OCI-LY1 (cell line): ENCODE data around the gene UBE2Q1.

Experiments
- H2AFZ ChIP-seq: fragments of 200-600 bp; sonication (generic), shearing (Covaris generic); 2 replicates; pipeline ENCODE4 v1.6.0; 2014; ENCODE audit warnings: antibody characterized with exemption, mild to moderate bottlenecking, low read length
- H3F3A ChIP-seq: fragments of 200-600 bp; sonication (generic), shearing (Covaris generic); 2 replicates; pipeline ENCODE4 v1.6.0; 2014; ENCODE audit warnings: mild to moderate bottlenecking, antibody characterized with exemption, low read length, moderate library complexity; ENCODE audit not compliant: insufficient read depth
- H3K27ac ChIP-seq: fragments of 200-600 bp; sonication (generic); 2 replicates; pipeline ENCODE4 v1.5.1; 2014; ENCODE audit warnings: low read length, mixed run types, mild to moderate bottlenecking, low read depth; ENCODE audit not compliant: poor library complexity, severe bottlenecking
- H3K27me3 ChIP-seq: fragments of 200-600 bp; sonication (generic); 2 replicates; pipeline ENCODE4 v1.6.0; 2014; ENCODE audit warnings: antibody characterized with exemption, mild to moderate bottlenecking, low read length, moderate library complexity; ENCODE audit not compliant: insufficient read depth
- H3K36me3 ChIP-seq: fragments of 200-600 bp; sonication (generic); 2 replicates; pipeline ENCODE4 v1.6.1; 2014; ENCODE audit warnings: mild to moderate bottlenecking, antibody characterized with exemption, low read length, moderate library complexity, mixed read lengths; ENCODE audit not compliant: insufficient read depth
- H3K4me1 ChIP-seq: fragments of 200-600 bp; sonication (generic); 2 replicates; pipeline ENCODE4 v1.5.1; 2014; ENCODE audit warnings: mild to moderate bottlenecking, low read length, moderate library complexity; ENCODE audit not compliant: insufficient read depth, severe bottlenecking
- H3K4me2 ChIP-seq: fragments of 200-600 bp; sonication (generic), shearing (Covaris generic); 2 replicates; pipeline ENCODE4 v1.6.1; 2014; ENCODE audit warnings: low read length
- H3K4me3 ChIP-seq: fragments of 200-600 bp; sonication (generic); 2 replicates; pipeline ENCODE4 v1.5.1; 2014; ENCODE audit warnings: low read length, low read depth, mild to moderate bottlenecking, mixed read lengths; ENCODE audit not compliant: poor library complexity, severe bottlenecking
- H3K79me2 ChIP-seq: fragments of 200-600 bp; shearing (Covaris generic); 2 replicates; pipeline ENCODE4 v1.6.1; 2016; ENCODE audit warnings: mixed run types, low read length, mixed read lengths; ENCODE audit not compliant: insufficient read depth
- H3K9ac ChIP-seq: fragments of 200-600 bp; sonication (generic), shearing (Covaris generic); 2 replicates; pipeline ENCODE4 v1.6.1; 2014; ENCODE audit warnings: mild to moderate bottlenecking, low read length, mixed read lengths
- H3K9me2 ChIP-seq: fragments of 200-600 bp; sonication (generic), shearing (Covaris generic); 2 replicates; pipeline ENCODE4 v1.6.1; 2014; ENCODE audit warnings: low read depth, mild to moderate bottlenecking, low read length, mixed read lengths
- H3K9me3 ChIP-seq: fragments of 200-600 bp; shearing (Covaris generic); 2 replicates; pipeline ENCODE4 v1.6.1; 2014; ENCODE audit warnings: low read length, mixed read lengths
- H4K20me1 ChIP-seq: fragments of 200-600 bp; sonication (generic), shearing (Covaris generic); 2 replicates; pipeline ENCODE4 v1.6.0; 2016; ENCODE audit warnings: mild to moderate bottlenecking, low read length; ENCODE audit not compliant: insufficient read depth
- CTCF ChIP-seq: fragments of 200-600 bp; sonication (generic), shearing (Covaris generic); IDR thresholded peaks from 2 replicates; pipeline ENCODE4 v1.5.1; 2017; ENCODE audit warnings: mild to moderate bottlenecking, antibody characterized with exemption, low read length, moderate library complexity, mixed read lengths
- EZH2 ChIP-seq: fragments of 200-600 bp; sonication (generic), shearing (Covaris generic); IDR thresholded peaks from 2 replicates; pipeline ENCODE4 v1.8.0; 2017; ENCODE audit warnings: borderline replicate concordance, mixed run types, mild to moderate bottlenecking, antibody characterized with exemption, low read length, moderate library complexity, mixed read lengths

Gene UBE2Q1

GRCh38 chr1:154499446-154499845 lies 59.0 kb downstream of the UBE2Q1 start:
- Histone ChIP-seq H3K4me3 (no peak overlapping the region), H3F3A (no peaks in the 10 kb centered on the region), H3K9me2 (no peaks in the 10 kb centered on the region), H2AFZ (no peak overlapping the region), H3K9me3 (no peaks in the 10 kb centered on the region), H4K20me1 (no peaks in the 10 kb centered on the region), H3K27ac (no peak overlapping the region), H3K9ac (no peak overlapping the region), H3K27me3 (peaks cover 22% of the 10 kb centered on the region), H3K4me2 (no peak overlapping the region), H3K36me3 (no peaks in the 10 kb centered on the region), H3K79me2 (no peaks in the 10 kb centered on the region), H3K4me1 (peaks cover 28% of the 10 kb centered on the region)
- TF ChIP-seq CTCF (no peak), EZH2 (no peak)
